GM18517 (cell line): ENCODE measurements around the gene GPR119.
A peak's percentile ranks its signal among the peaks of the same experiment; 100 is the strongest.
"Not testable (repeated sequence)": the region's sequence is repeated elsewhere in the genome, so short reads cannot be mapped to it uniquely, and the experiment has no call there.

Experiments used
- ATAC-seq: cut with Tn5 transposase; IDR thresholded peaks from one replicate; pipeline ENCODE4 v1.9.1; 2021; ENCODE audit warnings: mild to moderate bottlenecking, moderate library complexity; ENCODE audit not compliant: unreplicated experiment

Gene GPR119

GRCh38 chrX:130339408-130340222, 45.9 kb downstream of the GPR119 start, which contains the start of gene SLC25A14:
SLC25A14 (plus strand) TSS chrX:130339919; CDS start chrX:130340279, 360 bp downstream.
- peak; percentile 98 for ATAC-seq

- ATAC-seq: not testable (repeated sequence)
These were observed 46.6 kb downstream of the GPR119 start for GRCh38 chrX:130338869-130339268.

GRCh38 chrX:130336531-130336930, 48.9 kb downstream of the GPR119 start:
- ATAC-seq: no peak
